ENCODE measurements around the gene SGMS1.
"Not testable (repeated sequence)": the region's sequence is repeated elsewhere in the genome, so short reads cannot be mapped to it uniquely, and the experiment has no call there.

SGMS1 gene

DNA sequence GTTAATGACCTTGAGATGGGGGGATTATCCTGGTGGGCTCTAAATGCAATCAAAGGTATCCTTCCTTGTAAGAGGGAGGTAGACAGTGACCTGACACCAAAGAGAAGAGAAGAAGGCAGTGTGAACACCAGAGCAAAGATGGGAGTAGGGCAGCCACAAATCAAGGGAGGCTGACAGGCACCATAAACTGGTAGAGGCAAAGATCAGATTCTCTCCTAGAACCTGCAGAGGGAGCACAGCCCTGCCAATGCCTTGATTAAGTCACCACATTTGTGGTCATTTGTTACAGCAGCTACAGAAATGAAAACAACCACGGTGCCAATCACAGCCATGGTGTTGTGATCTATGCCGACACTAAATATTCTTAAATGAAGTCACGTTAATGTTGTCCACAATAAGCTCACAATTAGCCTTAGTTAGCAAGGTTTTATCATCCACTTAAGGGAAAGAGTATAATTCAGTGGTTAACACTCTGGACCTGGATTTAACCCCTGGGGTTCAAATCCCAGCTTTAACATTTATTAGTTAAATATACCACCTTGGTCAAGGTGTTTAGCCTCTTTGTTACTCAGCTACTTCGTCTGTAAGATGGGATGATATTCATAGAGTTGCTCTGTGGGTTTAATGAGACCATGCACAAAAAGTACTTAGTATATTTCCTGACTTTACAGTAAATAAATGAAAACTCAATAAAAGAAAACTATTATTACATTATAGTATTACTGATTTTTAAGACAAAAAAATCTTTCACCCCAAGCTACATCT lies 70.8 kb downstream of the SGMS1 start:
- DNase-seq: no peak

GRCh38 chr10:50552308-50552707 lies 71.4 kb downstream of the SGMS1 start:
- no peak for DNase-seq

DNA sequence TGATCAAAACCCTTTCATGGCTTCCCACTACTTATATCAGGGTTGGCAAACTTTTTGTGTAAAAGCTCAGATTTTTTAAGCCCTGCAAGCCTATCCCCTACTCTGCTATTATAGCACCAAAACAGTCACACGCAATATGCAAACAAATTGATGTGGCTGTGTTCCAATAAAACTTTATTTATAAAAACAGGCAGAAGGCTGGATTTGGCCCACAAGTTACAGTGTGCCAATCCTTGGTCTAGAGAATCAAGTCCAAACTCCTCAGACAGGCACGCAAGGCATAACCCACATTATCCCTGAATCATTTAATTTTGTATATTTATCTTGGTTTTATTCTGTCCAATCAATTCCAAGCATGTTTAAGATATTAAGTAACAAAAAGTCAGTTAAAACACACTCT lies 71.9 kb downstream of the SGMS1 start:
- no peak for DNase-seq

- no peak for DNase-seq
Measured at GRCh38 chr10:50550291-50550839, 73.4 kb downstream of the SGMS1 start.

DNA sequence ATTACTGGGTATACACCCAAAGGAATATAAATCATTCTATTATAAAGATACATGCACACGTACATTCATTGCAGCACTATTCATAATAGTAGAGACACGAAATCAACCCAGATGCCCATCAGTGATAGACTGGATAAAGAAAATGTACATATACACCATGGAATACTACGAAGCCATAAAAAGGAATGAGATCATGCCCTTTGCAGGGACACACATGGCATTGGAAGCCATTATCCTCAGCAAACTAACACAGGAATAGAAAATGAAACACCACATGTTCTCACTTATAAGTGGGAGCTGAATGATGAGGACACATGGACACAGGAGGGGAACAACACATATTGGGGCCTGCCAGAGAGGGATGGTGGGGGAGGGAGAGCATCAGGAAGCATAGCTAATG lies 74.6 kb downstream of the SGMS1 start:
- DNase-seq: not testable (repeated sequence)

DNA sequence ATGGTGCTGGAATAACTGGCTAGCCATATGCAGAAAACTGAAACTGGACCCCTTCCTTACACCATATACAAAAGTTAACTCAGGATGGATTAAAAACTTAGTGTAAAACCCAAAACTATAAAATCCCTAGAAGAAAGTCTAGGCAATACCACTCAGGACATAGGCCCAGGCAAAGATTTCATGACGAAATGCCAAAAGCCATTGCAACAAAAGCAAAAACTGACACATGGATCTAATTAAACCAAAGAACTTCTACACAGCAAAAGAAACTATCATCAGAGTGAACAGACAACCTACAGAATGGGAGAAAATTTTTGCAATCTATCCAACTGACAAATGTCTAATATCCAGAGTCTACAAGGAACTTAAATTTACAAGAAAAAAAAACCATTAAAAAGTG lies 75.3 kb downstream of the SGMS1 start:
- not testable (repeated sequence) for DNase-seq

GRCh38 chr10:50546287-50546686 lies 77.5 kb downstream of the SGMS1 start:
- DNase-seq: not testable (repeated sequence)

GRCh38 chr10:50545846-50546245 lies 77.9 kb downstream of the SGMS1 start:
- DNase-seq: no peak

- DNase-seq: no peak
Measured at GRCh38 chr10:50544857-50545429, 78.8 kb downstream of the SGMS1 start.

DNA sequence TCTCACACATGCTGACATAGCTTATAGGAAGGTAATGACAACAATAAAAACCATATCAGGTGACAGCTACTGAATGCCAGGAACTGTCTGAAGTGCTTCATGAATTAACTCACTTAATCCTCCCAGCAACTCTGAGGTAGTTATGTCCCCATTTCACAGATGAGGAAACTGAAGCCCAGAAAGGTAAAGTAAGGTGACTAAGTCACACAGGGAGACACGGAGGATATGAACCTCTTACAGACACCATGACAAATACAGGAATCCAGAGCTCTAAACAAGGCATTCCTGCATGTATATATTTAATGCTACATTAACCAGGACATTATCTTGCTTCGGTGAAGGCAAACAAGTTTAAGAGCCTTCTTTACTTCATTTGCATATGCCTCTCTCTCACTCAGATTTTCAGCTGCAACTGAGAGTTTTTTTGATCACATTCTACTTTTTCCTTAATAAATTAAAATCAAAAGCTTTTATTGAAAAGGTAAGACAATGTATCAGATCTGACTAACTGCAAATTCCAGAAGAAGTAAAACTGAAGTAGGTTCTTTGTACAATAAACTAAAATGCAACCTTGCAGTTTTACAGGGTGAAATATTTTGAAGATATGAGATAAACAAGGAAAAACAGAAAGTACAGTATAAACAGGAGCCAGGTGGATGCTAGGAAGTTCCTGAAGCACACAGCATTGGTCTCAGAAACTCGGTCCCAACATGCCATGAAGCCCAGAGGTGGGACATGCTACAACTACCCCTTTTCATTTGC lies 79.5 kb downstream of the SGMS1 start:
- no peak for DNase-seq

DNA sequence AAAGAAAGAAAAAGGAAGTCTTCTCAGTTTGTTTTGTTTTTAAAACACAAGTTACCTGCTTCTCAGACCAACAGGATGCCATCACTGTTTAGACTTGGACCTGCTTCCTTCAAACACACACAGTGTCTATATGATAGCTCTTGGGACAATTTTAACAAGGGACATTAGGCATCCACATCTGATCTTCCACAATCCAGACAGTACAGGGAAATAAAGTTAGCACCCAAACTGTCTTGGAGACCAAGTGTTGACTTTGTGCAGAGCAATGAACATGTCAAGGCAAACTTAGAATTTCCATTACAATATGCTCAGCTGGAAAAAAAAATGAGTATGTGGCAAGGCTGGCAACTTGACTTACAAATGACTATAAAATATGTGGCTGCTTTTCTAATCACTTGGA lies 80.9 kb downstream of the SGMS1 start:
- DNase-seq: no peak

GRCh38 chr10:50541921-50542320 lies 81.8 kb downstream of the SGMS1 start:
- DNase-seq: no peak

- DNase-seq: no peak
Measured at GRCh38 chr10:50541317-50541716, 82.4 kb downstream of the SGMS1 start.

GRCh38 chr10:50540826-50541122 lies 83.0 kb downstream of the SGMS1 start:
- no peak for DNase-seq

DNA sequence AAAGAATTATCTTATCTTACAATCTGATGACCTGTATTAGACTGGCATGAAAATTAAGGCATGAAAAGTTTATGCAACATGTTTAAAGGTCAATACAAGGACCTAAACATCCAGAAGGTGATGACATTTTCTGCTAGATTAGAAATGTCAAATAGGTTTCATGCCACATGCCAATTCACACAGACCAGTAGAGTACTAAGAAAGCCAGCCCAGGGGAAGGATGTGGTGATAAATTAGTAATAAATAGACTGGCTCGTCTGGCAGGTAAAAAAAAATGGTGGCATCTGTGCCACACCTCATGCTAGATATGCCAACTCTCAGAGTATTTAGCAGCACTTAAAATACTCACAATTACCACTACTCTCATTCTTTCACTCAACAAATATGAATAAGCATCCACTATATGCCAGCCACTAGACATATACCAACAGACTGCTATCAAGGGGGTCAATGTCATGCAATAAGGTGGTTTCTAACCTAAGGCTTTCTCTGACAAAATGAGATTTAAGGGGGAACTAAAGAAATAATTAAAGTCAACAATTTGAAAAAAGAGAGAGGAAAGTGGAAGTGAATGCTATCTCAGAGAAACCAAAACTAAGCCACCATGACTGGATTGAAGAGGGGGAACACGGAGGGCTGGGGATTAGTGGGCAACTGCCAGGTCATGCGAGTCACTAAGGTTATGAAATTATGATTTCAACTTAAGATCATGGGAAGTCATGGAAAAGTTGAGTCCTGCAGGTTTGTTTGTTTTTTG lies 83.5 kb downstream of the SGMS1 start:
- no peak for DNase-seq

- no peak for DNase-seq
Measured at GRCh38 chr10:50538555-50539398, 85.0 kb downstream of the SGMS1 start.

DNA sequence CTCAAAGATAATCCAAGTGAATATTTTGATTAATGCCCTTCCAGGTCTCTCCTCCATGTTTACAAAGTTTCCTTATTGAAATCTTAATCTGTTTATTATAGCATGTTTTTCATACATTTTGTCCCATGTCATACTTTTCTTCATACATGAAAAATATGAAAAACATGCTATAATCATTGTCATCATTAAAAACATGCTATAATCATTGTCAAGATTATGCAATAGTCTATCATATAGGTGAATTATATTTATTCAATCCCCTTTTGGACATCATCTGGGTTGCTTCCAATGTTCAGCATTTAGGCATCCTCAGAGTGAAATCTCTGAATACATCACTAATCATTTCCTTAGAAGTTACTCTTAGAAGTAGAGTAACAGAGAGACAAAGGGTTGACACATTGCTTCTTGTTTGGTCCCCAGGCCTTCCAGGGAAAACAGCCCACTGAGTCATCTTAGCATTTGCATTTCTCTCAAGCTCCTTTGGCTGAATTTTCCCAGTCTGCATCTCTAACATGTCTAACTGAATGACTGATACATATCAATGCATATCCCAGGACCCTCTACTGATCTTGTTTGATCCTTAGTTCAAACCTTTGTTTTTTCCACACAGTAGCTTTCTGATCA lies 87.0 kb downstream of the SGMS1 start:
- DNase-seq: no peak

DNA sequence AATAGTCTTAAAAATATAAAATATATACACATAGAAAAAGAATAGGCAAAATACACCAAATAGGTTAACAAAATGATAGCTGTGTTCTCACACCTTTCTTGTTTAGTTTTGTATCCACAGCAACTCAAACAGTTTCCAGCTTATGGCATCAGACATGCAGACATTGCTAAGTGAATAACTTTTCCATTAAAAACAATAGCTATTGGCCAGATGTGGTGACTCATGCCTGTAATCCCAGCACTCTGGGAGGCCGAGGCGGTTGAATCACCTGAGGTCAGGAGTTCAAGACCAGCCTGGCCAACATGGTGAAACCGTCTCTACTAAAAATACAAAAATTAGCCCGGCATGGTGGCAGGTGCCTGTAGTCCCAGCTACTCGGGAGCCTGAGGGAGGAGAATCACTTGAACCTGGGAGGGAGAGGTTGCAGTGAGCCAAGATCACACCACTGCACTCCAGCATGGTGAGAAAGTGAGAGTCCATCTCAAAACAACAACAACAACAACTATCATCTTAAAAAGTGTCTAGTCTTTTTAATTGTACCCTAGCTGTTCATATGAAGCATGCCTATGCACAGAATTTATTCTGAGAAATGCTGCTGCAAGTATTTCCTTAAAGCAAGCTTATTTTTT lies 88.9 kb downstream of the SGMS1 start:
- DNase-seq: not testable (repeated sequence)

- DNase-seq: no peak
Measured at GRCh38 chr10:50533296-50533695, 90.5 kb downstream of the SGMS1 start.

GRCh38 chr10:50531388-50532077 lies 92.2 kb downstream of the SGMS1 start:
- DNase-seq: no peak

DNA sequence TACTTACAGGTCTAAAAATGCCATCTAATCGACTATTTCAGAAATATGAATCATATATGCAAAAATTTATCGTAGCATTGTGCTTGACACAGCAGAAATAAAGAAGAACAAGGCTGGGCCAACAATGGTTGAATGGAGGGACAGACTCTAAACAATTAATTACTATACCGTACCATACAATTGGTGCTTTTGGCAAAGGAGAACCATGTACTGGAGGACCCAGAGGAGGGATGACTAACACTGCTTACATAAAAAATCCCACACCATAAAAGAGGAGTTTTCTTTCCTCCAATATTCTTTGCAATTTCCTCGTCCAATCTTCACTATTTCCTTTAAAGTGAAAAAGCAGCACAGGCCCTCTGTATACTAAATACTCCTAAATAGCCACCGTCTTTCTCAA lies 94.1 kb downstream of the SGMS1 start:
- no peak for DNase-seq
